Ishikawa (cell line): ENCODE measurements around the gene CELA2B.

Source experiments
- EP300 ChIP-seq: IDR thresholded peaks from 2 replicates; pipeline ENCODE4 v1.6.1; 2012; ENCODE audit warnings: borderline replicate concordance
- TF ChIP-seq, protein P1 (sequence below): IDR thresholded peaks from 2 replicates; pipeline ENCODE4 v1.6.1; 2012

DNA sequence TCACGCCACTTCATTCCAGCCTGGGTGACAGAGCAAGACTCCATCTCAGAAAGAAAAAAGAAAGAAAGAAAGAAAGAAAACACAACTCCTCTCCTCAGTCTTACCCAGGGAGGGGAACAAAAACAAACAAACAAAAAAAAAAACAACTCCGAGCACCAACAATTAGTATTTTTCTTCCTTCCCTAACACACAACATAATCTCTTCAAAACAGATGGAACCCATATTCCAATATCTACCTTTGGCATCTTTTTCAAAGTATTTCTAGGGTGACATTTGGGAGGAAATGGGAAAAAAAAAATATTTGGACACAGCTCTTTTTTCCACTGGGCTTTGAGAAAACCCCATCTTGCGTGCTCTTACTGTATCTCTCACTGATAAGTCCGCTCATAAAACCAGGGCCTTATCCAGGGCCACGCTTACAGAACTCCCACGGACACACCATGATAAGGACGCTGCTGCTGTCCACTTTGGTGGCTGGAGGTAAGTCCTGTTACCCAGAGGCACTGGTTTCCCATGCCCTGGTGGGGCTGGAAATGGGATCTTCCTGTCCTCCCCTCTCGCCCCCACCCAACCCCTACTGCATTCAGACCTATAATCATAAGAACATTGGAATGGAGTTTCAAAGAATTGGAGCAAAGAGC is 19.5 kb upstream of the CELA2B start, which contains the start of gene CELA2A:
- TF ChIP-seq EP300 = no peak
- TF ChIP-seq, protein P1, sequence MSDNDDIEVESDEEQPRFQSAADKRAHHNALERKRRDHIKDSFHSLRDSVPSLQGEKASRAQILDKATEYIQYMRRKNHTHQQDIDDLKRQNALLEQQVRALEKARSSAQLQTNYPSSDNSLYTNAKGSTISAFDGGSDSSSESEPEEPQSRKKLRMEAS = no peak
